GM12878 (cell line): ENCODE data around the gene ELOVL5. TPM values are rescaled to one million over a fixed set of nuclear protein-coding genes. Genes with fewer than 3 reads are reported as not detected.

Experiments
- ATAC-seq: fragments of 200-7000 bp; cut with Tn5 transposase; 3 replicates; pipeline ENCODE4 v1.9.1; 2020; ENCODE audit warnings: mild to moderate bottlenecking, moderate library complexity
- BruUV-seq: library from RNA; stranded (reverse); fragments of 400-500 nt; replicated peaks from 2 replicates; lab custom pipeline; 2021; lab: Mats Ljungman, UMichigan
- CTCF ChIA-PET: fragments of 300-600 bp; sonication (Branson Sonifier 250); formaldehyde crosslinking; extraction: SDS; loops from one replicate; lab custom pipeline; 2021; ENCODE audit warnings: inconsistent platforms; lab: Yijun Ruan, JAX
- POLR2A ChIA-PET: fragments of 350-600 bp; formaldehyde crosslinking; extraction: SDS; loops from one replicate; lab custom pipeline; 2021; ENCODE audit warnings: inconsistent platforms; lab: Charles Lee
- RAD21 ChIA-PET: fragments of 300-600 bp; sonication (Branson Sonifier 250); formaldehyde crosslinking; loops from one replicate; lab custom pipeline; 2023; ENCODE audit warnings: antibody characterized with exemption; ENCODE audit not compliant: unreplicated experiment; lab: Charles Lee
- SMC1A ChIA-PET: fragments of 300-600 bp; sonication (Branson Sonifier 250); formaldehyde crosslinking; loops from one replicate; lab custom pipeline; 2023; ENCODE audit not compliant: unreplicated experiment, uncharacterized antibody; lab: Charles Lee
- DNase-seq: peaks from one replicate; pipeline ENCODE4 v3.0.0-alpha.2; 2011; ENCODE audit warnings: low read depth, low spot score
- FAIRE-seq: peaks from 3 replicates; lab custom pipeline; 2011; peaks lifted over from hg19 to GRCh38; lab: Jason Lieb, UNC
- H2AFZ ChIP-seq: 2 replicates; pipeline ENCODE4 v1.6.0; 2011; ENCODE audit warnings: low read depth, low read length, control low read depth; ENCODE audit not compliant: control insufficient read depth
- H3K27ac ChIP-seq: 2 replicates; pipeline ENCODE4 v1.5.1; 2011; ENCODE audit warnings: control low read depth; ENCODE audit not compliant: control insufficient read depth, insufficient read depth
- H3K27me3 ChIP-seq, 2 experiments: replicated peaks in 1 of 2; 2 replicates each; pipeline versions ENCODE4 v1.6.0 to v1.6.1; 2011; ENCODE audit warnings: low read length in 1 of 2; ENCODE audit not compliant: control insufficient read depth in 2 of 2, insufficient read depth in 2 of 2
- H3K36me3 ChIP-seq, 2 experiments: 2 replicates each; pipeline ENCODE4 v1.5.1; 2011; ENCODE audit warnings: low read length in 1 of 2; ENCODE audit not compliant: control insufficient read depth in 2 of 2, insufficient read depth in 2 of 2
- H3K4me1 ChIP-seq: 2 replicates; pipeline ENCODE4 v1.6.1; 2011; ENCODE audit warnings: mild to moderate bottlenecking, low read length, moderate library complexity, mixed read lengths; ENCODE audit not compliant: control insufficient read depth, insufficient read depth
- H3K4me2 ChIP-seq: 2 replicates; pipeline ENCODE4 v1.6.0; 2011; ENCODE audit warnings: control low read depth; ENCODE audit not compliant: control insufficient read depth, insufficient read depth
- H3K4me3 ChIP-seq: fragments of 200-600 bp; sonication (generic); 2 replicates; pipeline ENCODE4 v1.5.1; 2016
- H3K79me2 ChIP-seq: 2 replicates; pipeline ENCODE4 v1.6.0; 2011; ENCODE audit warnings: low read length; ENCODE audit not compliant: control insufficient read depth, insufficient read depth
- H3K9ac ChIP-seq: 2 replicates; pipeline ENCODE4 v1.8.0; 2011; ENCODE audit warnings: low read length, control low read depth, mixed read lengths; ENCODE audit not compliant: control insufficient read depth, insufficient read depth
- H3K9me3 ChIP-seq: replicated peaks from 3 replicates; pipeline ENCODE4 v1.5.1; 2011; ENCODE audit warnings: mild to moderate bottlenecking, low read length; ENCODE audit not compliant: control insufficient read depth, insufficient read depth
- H4K20me1 ChIP-seq: 2 replicates; pipeline ENCODE4 v1.6.0; 2011; ENCODE audit not compliant: control insufficient read depth, insufficient read depth
- BCL3 ChIP-seq: IDR thresholded peaks from 2 replicates; pipeline ENCODE4 v1.6.1; 2011; ENCODE audit warnings: borderline replicate concordance, low read depth, mild to moderate bottlenecking, moderate library complexity, low read length; ENCODE audit not compliant: insufficient read depth, poor library complexity, severe bottlenecking
- CUX1 ChIP-seq: IDR thresholded peaks from 2 replicates; pipeline ENCODE4 v1.6.1; 2012; ENCODE audit warnings: improper control_type of control experiment, low read depth, low read length; ENCODE audit not compliant: insufficient replicate concordance
- E2F8 ChIP-seq: fragments of 450-650 bp; IDR thresholded peaks from 2 replicates; pipeline ENCODE4 v1.6.1; 2018; ENCODE audit warnings: mild to moderate bottlenecking, low read depth, moderate library complexity; ENCODE audit not compliant: partially characterized antibody
- ELK1 ChIP-seq: IDR thresholded peaks from 2 replicates; pipeline ENCODE4 v1.6.1; 2012; ENCODE audit warnings: low read depth, low read length, improper control_type of control experiment
- FOS ChIP-seq: IDR thresholded peaks from 3 replicates; pipeline ENCODE4 v1.6.1; 2011; ENCODE audit warnings: borderline replicate concordance; ENCODE audit not compliant: insufficient read length; ENCODE audit errors: extremely low read depth
- HDAC2 ChIP-seq: fragments of 200-600 bp; sonication (generic); IDR thresholded peaks from 2 replicates; pipeline ENCODE4 v1.6.1; 2017
- IRF4 ChIP-seq: IDR thresholded peaks from 2 replicates; pipeline ENCODE4 v1.6.1; 2011; ENCODE audit warnings: low read depth, low read length
- NFXL1 ChIP-seq: fragments of 450-650 bp; IDR thresholded peaks from 2 replicates; pipeline ENCODE4 v1.6.1; 2017; ENCODE audit warnings: antibody characterized with exemption, mild to moderate bottlenecking, borderline replicate concordance
- RBBP5 ChIP-seq: fragments of 200-600 bp; sonication (generic); conservative IDR thresholded peaks from 2 replicates; pipeline ENCODE4 v1.6.1; 2016
- SIN3A ChIP-seq: IDR thresholded peaks from 2 replicates; pipeline ENCODE4 v1.6.1; 2012; ENCODE audit warnings: low read depth, low read length, improper control_type of control experiment
- TARDBP ChIP-seq: IDR thresholded peaks from 2 replicates; pipeline ENCODE4 v1.6.1; 2016; ENCODE audit warnings: borderline replicate concordance
- WGBS: methylation state at CpG from one replicate; pipeline ENCODE4 v1.1.6; 2016; ENCODE audit warnings: low lambda C conversion rate; ENCODE audit not compliant: insufficient replicate concordance, insufficient coverage; ENCODE audit errors: missing lambda C conversion rate; 5-methylcytosine and 5-hydroxymethylcytosine counted together
- in situ Hi-C: fragments of 300-500 bp; cut with MboI; formaldehyde crosslinking; loops from 9 replicates; pipeline ENCODE4 v1.14.3; 2018; ENCODE audit warnings: mixed read lengths
- intact Hi-C: fragments of 100-400 bp; cut with micrococcal nuclease; formaldehyde crosslinking; loops from one replicate; pipeline ENCODE4 v1.14.2; 2022; ENCODE audit not compliant: unreplicated experiment
- polyA plus RNA-seq, 11 experiments: library from polyadenylated mRNA; depleted of rRNA in 4 of 11; unstranded in 6 of 11; stranded (reverse) in 5 of 11; fragments of >200 nt; fragmentation: Nextera tagmentation in 4 of 11; fragmentation: Illumina TruSeq in 1 of 11; extraction: Ambion mirVana in 4 of 11; extraction: Trizol in 1 of 11; gene quantifications; 1 replicate in 1 of 11; 2 replicates in 10 of 11; pipeline versions ENCODE4 v1.2.1 to v1.2.3, GENCODE V29; 2011 to 2016; ENCODE audit warnings: inconsistent platforms in 2 of 11, missing spikeins in 2 of 11, low read depth in 1 of 11
- total RNA-seq, 4 experiments: library from RNA; depleted of rRNA in 3 of 4; stranded (reverse); fragments of >200 nt in 3 of 4; fragmentation: Illumina TruSeq in 1 of 4; extraction: Trizol in 1 of 4; gene quantifications; 2 replicates each; pipeline versions ENCODE4 v1.2.1 to v1.2.3, GENCODE V29; 2013 to 2021

Gene ELOVL5
- total and polyA plus RNA-seq, 10 of the 15 experiments (the other 5 are each of a cell fraction or from before 2014, with no cell fraction given): 156 to 241 (median 196) TPM

GRCh38 chr6:53369051-53369450, 20.3 kb upstream of the ELOVL5 start:
- Histone ChIP-seq H3K4me3 (no peak overlapping the region), H3K79me2 (no peaks in the 10 kb centered on the region), H3K4me1 (no peaks in the 10 kb centered on the region), H2AFZ (no peak overlapping the region), H3K9ac (no peak overlapping the region), H3K4me2 (no peak overlapping the region), H3K9me3 (peaks cover 4% of the 10 kb centered on the region; the same call in 2 of the 3 replicates), H4K20me1 (no peaks in the 10 kb centered on the region), H3K36me3 (no peaks in the 10 kb centered on the region), H3K27me3 (no peaks in the 10 kb centered on the region), H3K27ac (no peak overlapping the region)
- DNase-seq: no peak
- SMC1A ChIA-PET: interaction anchor here (0.6 to 1.6 kb wide), 2 partner anchors 25 to 181 kb away, joined by 3 read pairs; no protein-coding TSS in a partner anchor
- POLR2A ChIA-PET: no interaction called here
- CTCF ChIA-PET: no interaction called here
- intact Hi-C loops (no loop called here), in situ Hi-C loops (no loop called here)
- no peak for ATAC-seq
- WGBS: 44% methylated on average over 2 of the region's 2 CpGs
- BruUV-seq: no TSS peak
- RAD21 ChIA-PET: no interaction called here
- FAIRE-seq: no peak
- TF ChIP-seq ELK1: no peak
- no peak for TF ChIP-seq NFXL1
- TF ChIP-seq RBBP5: no peak
- TF ChIP-seq FOS: no peak
- TF ChIP-seq E2F8: no peak
- no peak for TF ChIP-seq BCL3
- TF ChIP-seq CUX1: no peak
- no peak for TF ChIP-seq SIN3A
- no peak for TF ChIP-seq IRF4
- TF ChIP-seq TARDBP: no peak
- TF ChIP-seq HDAC2: no peak
